ENCODE data around the gene UTP25. TPM values are rescaled to one million over a fixed set of nuclear protein-coding genes. Genes with fewer than 3 reads are reported as not detected.
A peak's percentile ranks its signal among the peaks of the same experiment; 100 is the strongest.

UTP25 gene
- total and polyA plus RNA-seq, 2 experiments from 2014 or later: 9.5 to 12.2 TPM

DNA sequence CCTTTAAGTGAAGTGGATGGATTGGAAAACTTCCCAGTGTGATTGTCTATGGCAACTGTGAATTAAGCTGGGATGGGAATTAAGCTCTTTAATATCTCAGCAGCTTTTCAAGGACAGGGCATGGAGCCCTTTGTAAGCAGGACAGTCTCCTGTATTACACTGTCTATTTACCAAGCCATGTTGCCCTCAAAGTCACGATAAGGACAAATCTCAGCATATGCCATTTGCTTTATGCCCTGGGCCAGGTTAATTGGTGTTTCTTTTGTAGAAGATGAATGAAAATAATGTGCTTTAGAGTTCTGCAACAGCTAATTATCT, 17.6 kb downstream of the UTP25 start:
- Histone ChIP-seq H3K27me3 (replicated peaks; ENCODE audit: insufficient read depth) (no peaks in the 10 kb centered on the region), H3K36me3 (ENCODE audit: low read depth) (peaks cover 49% of the 10 kb centered on the region), H3K4me2 (ENCODE audit: unreplicated experiment) (no peak overlapping the region), H3K4me3 (no peak overlapping the region), H3K27ac (peak overlapping the region; percentile 63), H3K79me2 (ENCODE audit: insufficient read depth) (peaks cover 93% of the 10 kb centered on the region), H3K9ac (peak overlapping the region; percentile 2; the same call in 1 of the 2 replicates), H3K9me2 (ENCODE audit: insufficient read depth) (no peaks in the 10 kb centered on the region), H4K20me1 (ENCODE audit: insufficient read depth) (no peaks in the 10 kb centered on the region), H3F3A (ENCODE audit: insufficient read depth) (peaks cover 28% of the 10 kb centered on the region), H2AFZ (no peak overlapping the region), H3K4me1 (ENCODE audit: insufficient read depth) (peaks cover 34% of the 10 kb centered on the region), H3K9me3 (ENCODE audit: low read depth) (no peaks in the 10 kb centered on the region)
- in situ Hi-C loops (cut with MboI): no loop called here
- TF ChIP-seq EZH2phosphoT487 (IDR thresholded peaks at IDR 0.05; ENCODE audit: insufficient read depth, low read depth): no peak
- TF ChIP-seq EZH2 (IDR thresholded peaks at IDR 0.05; ENCODE audit: insufficient read depth, poor library complexity, severe bottlenecking): no peak
- 92 to 96% methylated on average over 1 of the region's 1 CpG for WGBS, 2 experiments (ENCODE audit: low coverage in 1 of 2, low lambda C conversion rate in 2 of 2, missing lambda C conversion rate in 2 of 2)
- DNase-seq: no peak

GRCh38 chr1:209849388-209849787, 21.6 kb downstream of the UTP25 start:
- peaks cover 26% of the 10 kb centered on the region for H3K4me1 ChIP-seq (ENCODE audit: insufficient read depth)
- in situ Hi-C loops (cut with MboI): no loop called here
- WGBS, 2 experiments (ENCODE audit: low coverage in 1 of 2, low lambda C conversion rate in 2 of 2, missing lambda C conversion rate in 2 of 2): 88 to 89% methylated on average over 5 of the region's 5 CpGs
- H2AFZ ChIP-seq: no peak overlapping the region
- no peaks in the 10 kb centered on the region for H3K9me2 ChIP-seq (ENCODE audit: insufficient read depth)
- peaks cover 20% of the 10 kb centered on the region for H3F3A ChIP-seq (ENCODE audit: insufficient read depth)
- H3K4me3 ChIP-seq: no peak overlapping the region
- DNase-seq: no peak
- peaks cover 47% of the 10 kb centered on the region for H3K36me3 ChIP-seq (ENCODE audit: low read depth)
- H3K27me3 ChIP-seq (replicated peaks; ENCODE audit: insufficient read depth): no peaks in the 10 kb centered on the region
- no peaks in the 10 kb centered on the region for H3K9me3 ChIP-seq (ENCODE audit: low read depth)
- H3K4me2 ChIP-seq (ENCODE audit: unreplicated experiment): no peak overlapping the region
- H4K20me1 ChIP-seq (ENCODE audit: insufficient read depth): no peaks in the 10 kb centered on the region
- TF ChIP-seq EZH2phosphoT487 (IDR thresholded peaks at IDR 0.05; ENCODE audit: insufficient read depth, low read depth) (no peak), EZH2 (IDR thresholded peaks at IDR 0.05; ENCODE audit: insufficient read depth, poor library complexity, severe bottlenecking) (no peak)
- H3K79me2 ChIP-seq (ENCODE audit: insufficient read depth): peaks cover 65% of the 10 kb centered on the region
- no peak overlapping the region for H3K27ac ChIP-seq
- no peak overlapping the region for H3K9ac ChIP-seq

GRCh38 chr1:209850342-209850979, 22.7 kb downstream of the UTP25 start:
- in situ Hi-C loops (cut with MboI): loop anchor here (25.0 kb wide), 1 partner anchor 437 kb away; no protein-coding TSS in a partner anchor
- Histone ChIP-seq H2AFZ (no peak overlapping the region), H3K9ac (0 out of 2 replicates have a peak overlapping the region, but pooled peaks have one; percentile 23), H3K9me3 (ENCODE audit: low read depth) (no peaks in the 10 kb centered on the region), H3K4me2 (ENCODE audit: unreplicated experiment) (no peak overlapping the region), H4K20me1 (ENCODE audit: insufficient read depth) (no peaks in the 10 kb centered on the region), H3K27ac (peak overlapping the region; percentile 47), H3K4me3 (no peak overlapping the region), H3K79me2 (ENCODE audit: insufficient read depth) (peaks cover 54% of the 10 kb centered on the region), H3K4me1 (ENCODE audit: insufficient read depth) (peaks cover 16% of the 10 kb centered on the region), H3K27me3 (replicated peaks; ENCODE audit: insufficient read depth) (no peaks in the 10 kb centered on the region), H3F3A (ENCODE audit: insufficient read depth) (peaks cover 12% of the 10 kb centered on the region), H3K9me2 (ENCODE audit: insufficient read depth) (no peaks in the 10 kb centered on the region), H3K36me3 (ENCODE audit: low read depth) (peaks cover 47% of the 10 kb centered on the region)
- DNase-seq: peak; percentile 69
- TF ChIP-seq EZH2 (IDR thresholded peaks at IDR 0.05; ENCODE audit: insufficient read depth, poor library complexity, severe bottlenecking): no peak
- TF ChIP-seq EZH2phosphoT487 (IDR thresholded peaks at IDR 0.05; ENCODE audit: insufficient read depth, low read depth): no peak
- 56 to 70% methylated on average over 6 of the region's 6 CpGs for WGBS, 2 experiments (ENCODE audit: low coverage in 1 of 2, low lambda C conversion rate in 2 of 2, missing lambda C conversion rate in 2 of 2)

DNA sequence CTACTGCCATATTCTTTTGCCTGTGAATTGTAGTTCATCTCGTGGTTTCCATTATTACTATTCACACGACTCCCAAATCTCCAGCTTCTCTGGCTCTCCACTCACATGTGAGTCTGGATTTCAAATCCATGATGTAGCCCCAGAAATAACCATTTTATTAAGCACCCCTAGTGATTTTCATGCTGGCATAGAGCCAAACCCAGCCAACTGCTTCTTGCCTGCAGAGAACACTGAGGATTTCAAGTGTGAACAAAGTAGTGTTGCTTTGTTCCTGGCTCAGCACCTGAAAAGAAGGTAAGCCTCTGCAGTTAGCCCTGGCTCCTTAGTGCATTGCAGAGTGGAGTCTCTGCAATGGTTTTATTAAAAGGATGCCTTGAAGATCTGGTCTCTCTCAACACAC, 25.9 kb downstream of the UTP25 start:
- Histone ChIP-seq H3K9me2 (ENCODE audit: insufficient read depth) (no peaks in the 10 kb centered on the region), H3K36me3 (ENCODE audit: low read depth) (peaks cover 37% of the 10 kb centered on the region), H4K20me1 (ENCODE audit: insufficient read depth) (no peaks in the 10 kb centered on the region), H3K9me3 (ENCODE audit: low read depth) (no peaks in the 10 kb centered on the region), H3K4me1 (ENCODE audit: insufficient read depth) (peaks cover 9% of the 10 kb centered on the region), H3K9ac (no peak overlapping the region), H3F3A (ENCODE audit: insufficient read depth) (peaks cover 10% of the 10 kb centered on the region), H3K4me3 (no peak overlapping the region), H3K4me2 (ENCODE audit: unreplicated experiment) (no peak overlapping the region), H3K27ac (no peak overlapping the region), H3K27me3 (replicated peaks; ENCODE audit: insufficient read depth) (no peaks in the 10 kb centered on the region), H2AFZ (no peak overlapping the region), H3K79me2 (ENCODE audit: insufficient read depth) (peaks cover 22% of the 10 kb centered on the region)
- 89 to 98% methylated on average over 2 of the region's 2 CpGs for WGBS, 2 experiments (ENCODE audit: low coverage in 1 of 2, low lambda C conversion rate in 2 of 2, missing lambda C conversion rate in 2 of 2)
- DNase-seq: no peak
- in situ Hi-C loops (cut with MboI): loop anchor here (25.0 kb wide), 1 partner anchor 434 kb away; no protein-coding TSS in a partner anchor
- no peak for TF ChIP-seq EZH2 (IDR thresholded peaks at IDR 0.05; ENCODE audit: insufficient read depth, poor library complexity, severe bottlenecking)
